Measurements from ENCODE around the gene KIAA0513.

Gene KIAA0513

GRCh38 chr16:85042606-85043005, 15.0 kb downstream of the KIAA0513 start:
- no peak for DNase-seq (ENCODE audit: low read depth)
- H3K4me3 ChIP-seq (ENCODE audit: low read depth, low read length) = no peak overlapping the region
- TF ChIP-seq, protein P1, sequence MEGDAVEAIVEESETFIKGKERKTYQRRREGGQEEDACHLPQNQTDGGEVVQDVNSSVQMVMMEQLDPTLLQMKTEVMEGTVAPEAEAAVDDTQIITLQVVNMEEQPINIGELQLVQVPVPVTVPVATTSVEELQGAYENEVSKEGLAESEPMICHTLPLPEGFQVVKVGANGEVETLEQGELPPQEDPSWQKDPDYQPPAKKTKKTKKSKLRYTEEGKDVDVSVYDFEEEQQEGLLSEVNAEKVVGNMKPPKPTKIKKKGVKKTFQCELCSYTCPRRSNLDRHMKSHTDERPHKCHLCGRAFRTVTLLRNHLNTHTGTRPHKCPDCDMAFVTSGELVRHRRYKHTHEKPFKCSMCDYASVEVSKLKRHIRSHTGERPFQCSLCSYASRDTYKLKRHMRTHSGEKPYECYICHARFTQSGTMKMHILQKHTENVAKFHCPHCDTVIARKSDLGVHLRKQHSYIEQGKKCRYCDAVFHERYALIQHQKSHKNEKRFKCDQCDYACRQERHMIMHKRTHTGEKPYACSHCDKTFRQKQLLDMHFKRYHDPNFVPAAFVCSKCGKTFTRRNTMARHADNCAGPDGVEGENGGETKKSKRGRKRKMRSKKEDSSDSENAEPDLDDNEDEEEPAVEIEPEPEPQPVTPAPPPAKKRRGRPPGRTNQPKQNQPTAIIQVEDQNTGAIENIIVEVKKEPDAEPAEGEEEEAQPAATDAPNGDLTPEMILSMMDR (IDR thresholded peaks at IDR 0.05; ENCODE audit: low read depth, low read length, missing control alignments) = no peak

GRCh38 chr16:85045077-85045476, 17.5 kb downstream of the KIAA0513 start:
- H3K4me3 ChIP-seq (ENCODE audit: low read depth, low read length) = no peak overlapping the region
- DNase-seq (ENCODE audit: low read depth) = no peak
- TF ChIP-seq, protein P1 (IDR thresholded peaks at IDR 0.05; ENCODE audit: low read depth, low read length, missing control alignments) = no peak

- no peak for DNase-seq (ENCODE audit: low read depth)
- H3K4me3 ChIP-seq (ENCODE audit: low read depth, low read length) = no peak overlapping the region
- TF ChIP-seq, protein P1 (IDR thresholded peaks at IDR 0.05; ENCODE audit: low read depth, low read length, missing control alignments) = no peak
Measured at GRCh38 chr16:85045641-85046471, 18.3 kb downstream of the KIAA0513 start.

DNA sequence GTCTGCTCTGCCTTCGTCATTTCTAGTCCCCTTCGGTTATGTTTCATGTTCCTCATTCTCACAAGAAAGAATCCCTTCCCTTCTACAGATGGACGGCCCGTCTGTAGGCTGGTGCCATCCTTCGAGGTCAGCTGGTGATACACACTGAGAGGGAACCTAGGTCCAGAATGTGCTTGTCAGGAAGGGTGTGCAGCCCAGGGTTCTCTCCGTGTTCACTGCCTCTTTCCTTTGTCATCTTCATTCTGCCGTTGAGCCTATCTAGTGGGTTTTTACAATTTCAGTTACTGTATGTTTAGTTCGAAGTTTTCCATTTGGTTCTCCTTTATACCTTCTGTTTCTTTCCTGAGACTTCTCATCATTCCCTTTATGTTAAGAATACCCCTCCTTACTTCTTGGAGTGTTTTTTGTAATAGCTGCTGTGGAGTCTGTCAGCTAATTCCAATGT, 18.9 kb downstream of the KIAA0513 start:
- H3K4me3 ChIP-seq (ENCODE audit: low read depth, low read length) = no peak overlapping the region
- TF ChIP-seq, protein P1 (IDR thresholded peaks at IDR 0.05; ENCODE audit: low read depth, low read length, missing control alignments) = no peak
- DNase-seq (ENCODE audit: low read depth) = no peak

DNA sequence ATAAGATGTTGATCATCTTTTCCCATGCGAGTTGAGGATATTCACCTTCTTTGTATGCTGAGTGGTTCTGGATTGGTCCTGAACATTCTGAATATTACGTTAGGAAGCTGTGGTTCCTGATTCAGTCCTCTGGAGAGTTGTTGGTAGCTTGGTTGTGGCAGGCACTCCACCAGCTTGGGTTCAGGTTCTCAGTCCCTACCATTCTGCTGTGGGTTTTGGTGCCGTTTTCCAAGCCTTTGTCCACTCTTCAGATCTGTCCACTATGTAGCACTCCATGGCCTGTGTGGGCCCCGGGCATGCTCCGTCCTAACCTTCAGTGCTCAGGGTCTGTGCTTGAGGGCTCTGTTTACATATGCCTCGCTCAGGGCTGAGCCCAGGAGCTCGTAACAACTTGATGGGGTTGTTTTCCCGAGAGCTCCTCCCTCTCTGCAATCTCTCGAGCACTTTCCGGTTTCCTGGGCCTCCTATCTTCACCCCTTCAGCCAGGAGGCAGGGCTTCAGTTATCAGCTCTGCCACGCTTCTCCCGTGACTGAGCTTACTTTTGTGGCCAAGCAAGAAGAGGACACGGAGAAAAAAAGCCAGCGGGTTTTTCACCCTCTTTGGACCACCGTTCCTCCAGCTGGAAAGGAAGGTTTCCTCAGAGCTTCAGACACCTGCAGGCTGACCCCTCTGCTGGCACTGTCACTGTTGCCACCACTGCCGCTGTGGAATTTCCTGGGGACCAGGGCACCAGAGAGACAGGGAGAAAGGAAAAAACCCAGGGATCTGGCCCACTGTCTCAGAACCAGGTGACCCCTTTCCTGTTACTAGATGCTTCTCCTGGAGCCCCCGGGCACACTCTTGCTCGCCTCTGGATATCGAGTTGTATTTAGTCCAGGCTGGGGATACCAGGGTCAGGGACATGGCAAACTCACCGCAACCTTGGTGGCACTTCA, 19.6 kb downstream of the KIAA0513 start:
- H3K4me3 ChIP-seq (ENCODE audit: low read depth, low read length) = no peak overlapping the region
- no peak for DNase-seq (ENCODE audit: low read depth)
- TF ChIP-seq, protein P1 (IDR thresholded peaks at IDR 0.05; ENCODE audit: low read depth, low read length, missing control alignments) = no peak

GRCh38 chr16:85047867-85048455, 20.4 kb downstream of the KIAA0513 start:
- DNase-seq (ENCODE audit: low read depth) = no peak

More at GRCh38 chr16:85047867-85048455, 20.4 kb downstream of the KIAA0513 start:
- H3K4me3 ChIP-seq (ENCODE audit: low read depth, low read length) = no peak overlapping the region
- TF ChIP-seq, protein P1 (IDR thresholded peaks at IDR 0.05; ENCODE audit: low read depth, low read length, missing control alignments) = no peak
